Kidney (tissue), 14 donors: Measurements from ENCODE around the gene ASAP2. TPM values are rescaled to one million over a fixed set of nuclear protein-coding genes. Genes with fewer than 3 reads are reported as not detected.

Source experiments
- DNase-seq, 5 donors: peaks; one replicate each; pipeline ENCODE4 v3.0.0-alpha.2; 2013 to 2020
- FAIRE-seq: peaks from 2 replicates; lab custom pipeline; 2012; peaks lifted over from hg19 to GRCh38; lab: Jason Lieb, UNC
- H3K27ac ChIP-seq, 2 donors: one replicate each; pipeline ENCODE4 v1.7.0; 2013; ENCODE audit warnings: low read depth in 2 of 2, low read length in 2 of 2, inconsistent platforms in 1 of 2
- H3K27me3 ChIP-seq: one replicate; pipeline ENCODE4 v1.7.1; 2013; ENCODE audit warnings: low read length, inconsistent platforms; ENCODE audit not compliant: control insufficient read depth, insufficient read depth
- H3K36me3 ChIP-seq, 3 donors: one replicate each; pipeline versions ENCODE4 v1.7.0 to v1.7.1; 2013; ENCODE audit warnings: low read length in 3 of 3, control low read depth in 1 of 3, inconsistent platforms in 1 of 3; ENCODE audit not compliant: insufficient read depth in 3 of 3, control insufficient read depth in 2 of 3
- H3K4me1 ChIP-seq, 3 donors: one replicate each; pipeline versions ENCODE4 v1.7.0 to v1.7.1; 2013; ENCODE audit warnings: low read length in 3 of 3, inconsistent platforms in 1 of 3, low read depth in 1 of 3; ENCODE audit not compliant: control insufficient read depth in 2 of 3, insufficient read depth in 2 of 3
- H3K4me3 ChIP-seq, 3 donors: one replicate each; pipeline versions ENCODE4 v1.7.0 to v1.8.1; 2013; ENCODE audit warnings: low read length in 3 of 3, control low read depth in 1 of 3, inconsistent platforms in 1 of 3
- H3K9ac ChIP-seq, 3 donors: one replicate each; pipeline versions ENCODE4 v1.7.0 to v1.7.1; 2013; ENCODE audit warnings: low read length in 3 of 3, control low read depth in 1 of 3, inconsistent platforms in 1 of 3
- H3K9me3 ChIP-seq, 3 donors: one replicate each; pipeline versions ENCODE4 v1.7.0 to v1.7.1; 2013; ENCODE audit warnings: low read length in 3 of 3, control low read depth in 1 of 3, inconsistent platforms in 1 of 3; ENCODE audit not compliant: control insufficient read depth in 2 of 3, insufficient read depth in 1 of 3
- intact Hi-C: fragments of 100-400 bp; cut with DNase I; formaldehyde crosslinking; loops from one replicate; pipeline ENCODE4 v1.11.1; 2022
- polyA plus RNA-seq: library from polyadenylated mRNA; stranded (reverse); fragments of 350-450 nt; fragmentation: Illumina TruSeq; extraction: RNeasy Lipid Tissue Mini Kit (QIAGEN cat#74804); gene quantifications from one replicate; pipeline ENCODE4 v1.2.3, GENCODE V29; 2014; ENCODE audit warnings: low read depth, low replicate concordance; ENCODE audit not compliant: insufficient read depth
- total RNA-seq: library from RNA; stranded (reverse); fragmentation: NEBNext Ultra II Directional; extraction: Animal tissue kit (Norgen Biotek cat#: 25700); gene quantifications from one replicate; pipeline ENCODE4 v1.2.1, GENCODE V29; 2021
- TF ChIP-seq, protein P1 (sequence below): IDR thresholded peaks from 3 replicates; pipeline ENCODE4 v1.5.1; 2012; ENCODE audit warnings: mild to moderate bottlenecking, moderate library complexity, borderline replicate concordance; ENCODE audit not compliant: insufficient read depth; ENCODE audit errors: extremely low read depth
- donor health status: control.
- donor health status: control.
- donor health status: control.
- donor health status: control.
- donor health status: control.
- donor health status: DM: yes; HTN: yes; CAD: no.
- donor health status: Normal renal cell carcinoma (clear cell type).

Gene ASAP2
- total and polyA plus RNA-seq, 2 donors from 2014 or later: 26.2 to 54.8 TPM

DNA sequence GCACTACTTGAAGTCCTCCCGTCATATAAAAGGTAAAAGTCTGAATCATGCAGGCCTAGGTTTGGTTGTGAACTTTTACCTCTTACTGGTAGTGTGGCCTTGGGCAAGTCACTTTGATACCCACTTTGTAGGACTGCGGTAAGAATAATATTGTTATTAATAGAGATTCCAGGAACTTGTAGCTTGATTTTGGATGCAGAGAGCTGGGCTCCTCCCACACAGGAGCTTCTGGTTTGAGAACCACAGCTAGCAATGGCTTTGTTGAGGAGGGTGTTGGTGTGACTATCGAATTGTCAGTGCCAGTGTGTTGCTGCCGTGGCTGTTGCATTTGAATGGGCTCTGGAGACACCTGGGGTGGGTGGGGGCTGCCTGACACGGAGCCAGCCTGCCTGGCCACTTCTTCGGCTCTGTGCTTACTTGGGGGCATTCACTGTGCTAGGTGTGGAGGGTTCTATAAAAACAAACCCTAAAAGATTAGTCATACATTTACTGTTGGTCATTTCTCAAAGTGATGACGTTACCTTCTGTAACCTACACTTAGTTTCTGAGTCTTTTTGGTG lies 38.5 kb downstream of the ASAP2 start:
- peaks cover 0 to 4% (median 0%) of the 10 kb centered on the region in 3 donors for H3K36me3 ChIP-seq
- no peaks in the 10 kb centered on the region for H3K27me3 ChIP-seq
- no peak overlapping the region for H3K4me3 ChIP-seq
- no peak overlapping the region for H3K27ac ChIP-seq
- TF ChIP-seq, protein P1, sequence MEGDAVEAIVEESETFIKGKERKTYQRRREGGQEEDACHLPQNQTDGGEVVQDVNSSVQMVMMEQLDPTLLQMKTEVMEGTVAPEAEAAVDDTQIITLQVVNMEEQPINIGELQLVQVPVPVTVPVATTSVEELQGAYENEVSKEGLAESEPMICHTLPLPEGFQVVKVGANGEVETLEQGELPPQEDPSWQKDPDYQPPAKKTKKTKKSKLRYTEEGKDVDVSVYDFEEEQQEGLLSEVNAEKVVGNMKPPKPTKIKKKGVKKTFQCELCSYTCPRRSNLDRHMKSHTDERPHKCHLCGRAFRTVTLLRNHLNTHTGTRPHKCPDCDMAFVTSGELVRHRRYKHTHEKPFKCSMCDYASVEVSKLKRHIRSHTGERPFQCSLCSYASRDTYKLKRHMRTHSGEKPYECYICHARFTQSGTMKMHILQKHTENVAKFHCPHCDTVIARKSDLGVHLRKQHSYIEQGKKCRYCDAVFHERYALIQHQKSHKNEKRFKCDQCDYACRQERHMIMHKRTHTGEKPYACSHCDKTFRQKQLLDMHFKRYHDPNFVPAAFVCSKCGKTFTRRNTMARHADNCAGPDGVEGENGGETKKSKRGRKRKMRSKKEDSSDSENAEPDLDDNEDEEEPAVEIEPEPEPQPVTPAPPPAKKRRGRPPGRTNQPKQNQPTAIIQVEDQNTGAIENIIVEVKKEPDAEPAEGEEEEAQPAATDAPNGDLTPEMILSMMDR: no peak
- H3K4me1 ChIP-seq: peaks cover 2 to 47% (median 42%) of the 10 kb centered on the region in 3 donors
- H3K9me3 ChIP-seq: no peaks in the 10 kb centered on the region
- intact Hi-C loops: no loop called here
- FAIRE-seq (no peak), DNase-seq (peak in 2 of 5 donors; percentile 15 to 52)
- H3K9ac ChIP-seq: no peak overlapping the region

DNA sequence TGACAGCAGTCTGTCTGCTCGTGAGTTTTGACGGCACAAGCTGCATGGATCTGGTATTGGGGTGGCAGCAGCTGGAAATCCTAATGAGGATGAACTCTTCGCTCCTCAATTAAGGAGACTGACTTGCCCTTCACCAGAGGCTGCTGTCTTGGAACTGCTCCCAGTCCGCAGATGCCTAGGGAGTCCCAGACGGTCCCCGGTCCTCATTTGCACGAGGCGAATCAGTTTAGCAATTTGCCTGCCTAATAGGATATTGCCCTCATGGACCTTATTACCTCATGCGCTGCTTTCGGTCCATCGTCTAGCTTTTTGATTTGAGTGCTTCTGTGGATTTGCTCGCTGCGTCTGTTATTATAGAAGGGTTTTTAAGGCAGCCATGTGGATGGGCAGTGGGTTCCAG lies 40.6 kb downstream of the ASAP2 start:
- H3K9me3 ChIP-seq: no peaks in the 10 kb centered on the region
- H3K27me3 ChIP-seq: no peaks in the 10 kb centered on the region
- peaks cover 2 to 51% (median 46%) of the 10 kb centered on the region in 3 donors for H3K4me1 ChIP-seq
- FAIRE-seq (no peak), DNase-seq (peak in 1 of 5 donors; percentile 86)
- no peaks in the 10 kb centered on the region for H3K36me3 ChIP-seq
- H3K9ac ChIP-seq: no peak overlapping the region
- H3K27ac ChIP-seq: no peak overlapping the region
- TF ChIP-seq, protein P1: no peak
- intact Hi-C loops: no loop called here
- H3K4me3 ChIP-seq: no peak overlapping the region

- TF ChIP-seq, protein P1: no peak
- peak overlapping the region in 1 of 2 donors; percentile 58 for H3K27ac ChIP-seq
- peak in 1 of 5 donors; percentile 72 for DNase-seq
- H3K9ac ChIP-seq: no peak overlapping the region
- FAIRE-seq: no peak
- H3K27me3 ChIP-seq: no peaks in the 10 kb centered on the region
- H3K4me1 ChIP-seq: peaks cover 2 to 50% (median 40%) of the 10 kb centered on the region in 3 donors
- H3K4me3 ChIP-seq: no peak overlapping the region
- intact Hi-C loops: no loop called here
- H3K9me3 ChIP-seq: no peaks in the 10 kb centered on the region
- no peaks in the 10 kb centered on the region for H3K36me3 ChIP-seq
These were observed 41.2 kb downstream of the ASAP2 start for GRCh38 chr2:9247786-9248185.
